Caco-2 (cell line): ENCODE data around the gene OSTN. TPM values are rescaled to one million over a fixed set of nuclear protein-coding genes. Genes with fewer than 3 reads are reported as not detected.

ENCODE experiments used
- BruUV-seq: library from RNA; stranded (reverse); fragments of 400-500 nt; replicated peaks from 2 replicates; lab custom pipeline; 2021; lab: Mats Ljungman, UMichigan
- CTCF ChIA-PET: fragments of 300-600 bp; sonication (Branson Sonifier 250); formaldehyde crosslinking; loops from one replicate; lab custom pipeline; 2022; ENCODE audit warnings: antibody characterized with exemption; lab: Charles Lee
- POLR2A ChIA-PET: fragments of 300-600 bp; sonication (Branson Sonifier 250); formaldehyde crosslinking; loops from one replicate; lab custom pipeline; 2022; ENCODE audit warnings: antibody characterized with exemption; lab: Charles Lee
- DNase-seq, 2 experiments: peaks; one replicate each; pipeline versions ENCODE4 v3.0.0 to v3.0.0-alpha.2; 2020 to 2022
- H3K27me3 ChIP-seq: replicated peaks from 2 replicates; pipeline ENCODE4 v1.6.0; 2011; ENCODE audit warnings: low read length; ENCODE audit not compliant: control insufficient read depth, insufficient read depth
- H3K36me3 ChIP-seq: 2 replicates; pipeline ENCODE4 v1.5.1; 2011; ENCODE audit warnings: low read length; ENCODE audit not compliant: control insufficient read depth, insufficient read depth
- H3K4me1 ChIP-seq: fragments of 250-450 bp; sonication (Bioruptor Pico); 2 replicates; pipeline ENCODE4 v1.5.1; 2020; ENCODE audit warnings: mild to moderate bottlenecking
- H3K4me3 ChIP-seq: 2 replicates; pipeline ENCODE4 v1.5.1; 2011; ENCODE audit warnings: low read depth, mild to moderate bottlenecking, control low read depth, low read length
- H3K9me3 ChIP-seq: fragments of 250-450 bp; sonication (Bioruptor Pico); 2 replicates; pipeline ENCODE4 v1.5.1; 2020; ENCODE audit warnings: mild to moderate bottlenecking, moderate library complexity
- H3K27ac Mint-ChIP-seq: one replicate; pipeline ENCODE4 v1.8.0; 2022; ENCODE audit warnings: mixed read lengths; ENCODE audit not compliant: unreplicated experiment
- H3K27me3 Mint-ChIP-seq: one replicate; pipeline ENCODE4 v1.8.0; 2022; ENCODE audit warnings: mixed read lengths; ENCODE audit not compliant: insufficient read depth, unreplicated experiment
- H3K36me3 Mint-ChIP-seq: one replicate; pipeline ENCODE4 v1.8.0; 2022; ENCODE audit warnings: mild to moderate bottlenecking, mixed read lengths; ENCODE audit not compliant: insufficient read depth, unreplicated experiment
- H3K4me1 Mint-ChIP-seq: one replicate; pipeline ENCODE4 v1.8.0; 2022; ENCODE audit warnings: low read depth, mixed read lengths; ENCODE audit not compliant: unreplicated experiment
- H3K4me3 Mint-ChIP-seq: one replicate; pipeline ENCODE4 v1.8.0; 2022; ENCODE audit warnings: mild to moderate bottlenecking, moderate library complexity, mixed read lengths; ENCODE audit not compliant: unreplicated experiment
- H3K9me3 Mint-ChIP-seq: one replicate; pipeline ENCODE4 v1.8.0; 2022; ENCODE audit warnings: mixed read lengths; ENCODE audit not compliant: unreplicated experiment
- intact Hi-C: fragments of 100-400 bp; cut with micrococcal nuclease; formaldehyde crosslinking; loops from one replicate; pipeline ENCODE4 v1.10.0; 2022; ENCODE audit not compliant: unreplicated experiment
- total RNA-seq: library from RNA; stranded (reverse); gene quantifications from 2 replicates; pipeline ENCODE4 v1.2.3, GENCODE V29; 2022
- TF ChIP-seq, protein P1 (sequence below), 2 experiments: fragments of 200-600 bp in 1 of 2; IDR thresholded peaks; 1 replicate in 1 of 2; 2 replicates in 1 of 2; pipeline versions ENCODE4 v1.5.1 to v1.8.0; 2011 to 2022; ENCODE audit warnings: antibody characterized with exemption in 1 of 2, control low read depth in 1 of 2, inconsistent platforms in 1 of 2, low read depth in 1 of 2, low read length in 1 of 2, mild to moderate bottlenecking in 1 of 2, moderate library complexity in 1 of 2; ENCODE audit not compliant: insufficient read depth in 1 of 2, severe bottlenecking in 1 of 2, unreplicated experiment in 1 of 2

Gene OSTN
- total RNA-seq, 1 experiment from 2014 or later = not detected

- no peaks in the 10 kb centered on the region for H3K9me3 Mint-ChIP-seq
- H3K27me3 Mint-ChIP-seq = no peaks in the 10 kb centered on the region
- ChIA-PET POLR2A (no interaction called here), CTCF (no interaction called here)
- peaks cover 10% of the 10 kb centered on the region; the same call in 1 of the 2 replicates for H3K4me1 ChIP-seq
- H3K27ac Mint-ChIP-seq = no peak overlapping the region
- no peaks in the 10 kb centered on the region for H3K36me3 ChIP-seq
- no peak for DNase-seq
- H3K36me3 Mint-ChIP-seq = no peaks in the 10 kb centered on the region
- intact Hi-C loops = no loop called here
- no peak overlapping the region for H3K4me3 ChIP-seq
- no peaks in the 10 kb centered on the region for H3K27me3 ChIP-seq
- no TSS peak for BruUV-seq
- H3K9me3 ChIP-seq = no peaks in the 10 kb centered on the region
- TF ChIP-seq, protein P1, sequence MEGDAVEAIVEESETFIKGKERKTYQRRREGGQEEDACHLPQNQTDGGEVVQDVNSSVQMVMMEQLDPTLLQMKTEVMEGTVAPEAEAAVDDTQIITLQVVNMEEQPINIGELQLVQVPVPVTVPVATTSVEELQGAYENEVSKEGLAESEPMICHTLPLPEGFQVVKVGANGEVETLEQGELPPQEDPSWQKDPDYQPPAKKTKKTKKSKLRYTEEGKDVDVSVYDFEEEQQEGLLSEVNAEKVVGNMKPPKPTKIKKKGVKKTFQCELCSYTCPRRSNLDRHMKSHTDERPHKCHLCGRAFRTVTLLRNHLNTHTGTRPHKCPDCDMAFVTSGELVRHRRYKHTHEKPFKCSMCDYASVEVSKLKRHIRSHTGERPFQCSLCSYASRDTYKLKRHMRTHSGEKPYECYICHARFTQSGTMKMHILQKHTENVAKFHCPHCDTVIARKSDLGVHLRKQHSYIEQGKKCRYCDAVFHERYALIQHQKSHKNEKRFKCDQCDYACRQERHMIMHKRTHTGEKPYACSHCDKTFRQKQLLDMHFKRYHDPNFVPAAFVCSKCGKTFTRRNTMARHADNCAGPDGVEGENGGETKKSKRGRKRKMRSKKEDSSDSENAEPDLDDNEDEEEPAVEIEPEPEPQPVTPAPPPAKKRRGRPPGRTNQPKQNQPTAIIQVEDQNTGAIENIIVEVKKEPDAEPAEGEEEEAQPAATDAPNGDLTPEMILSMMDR (IDR thresholded peaks at IDR 0.05; ENCODE audit: insufficient read depth in 1 of 2, low read depth in 1 of 2, low read length in 1 of 2, severe bottlenecking in 1 of 2, unreplicated experiment in 1 of 2) = no peak
- no peak overlapping the region for H3K4me3 Mint-ChIP-seq
- H3K4me1 Mint-ChIP-seq = peaks cover 21% of the 10 kb centered on the region
These were observed 38.2 kb downstream of the OSTN start for GRCh38 chr3:191237047-191237882.

DNA sequence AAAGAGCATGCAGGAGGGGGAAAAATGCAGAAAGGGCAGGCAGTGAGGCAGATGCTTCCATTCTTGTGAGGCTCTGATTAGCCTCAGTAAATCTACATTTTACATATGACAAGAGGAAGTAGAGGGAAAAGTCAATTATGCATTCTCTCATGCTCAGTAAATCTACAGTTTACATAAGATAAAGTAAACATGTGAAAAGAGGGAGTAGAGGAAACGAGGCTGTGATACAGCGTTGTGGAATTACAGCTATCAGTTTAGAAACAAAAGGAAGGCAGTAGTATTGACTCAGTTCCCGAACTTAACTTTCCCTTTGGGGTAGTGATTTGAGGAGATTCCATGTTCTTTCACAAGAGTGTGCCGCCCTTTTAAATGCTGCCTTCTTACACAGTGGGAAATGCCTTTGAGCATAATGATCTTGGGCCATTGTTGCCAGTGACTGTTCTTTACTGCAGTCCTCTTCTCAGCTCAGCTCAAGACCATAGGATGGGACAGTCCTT, 39.3 kb downstream of the OSTN start:
- Mint-ChIP-seq H3K4me1 (peaks cover 21% of the 10 kb centered on the region), H3K27me3 (no peaks in the 10 kb centered on the region), H3K4me3 (peak overlapping the region; percentile 15), H3K27ac (no peak overlapping the region), H3K36me3 (no peaks in the 10 kb centered on the region), H3K9me3 (no peaks in the 10 kb centered on the region)
- Histone ChIP-seq H3K36me3 (no peaks in the 10 kb centered on the region), H3K9me3 (no peaks in the 10 kb centered on the region), H3K4me1 (peaks cover 10% of the 10 kb centered on the region; the same call in 1 of the 2 replicates), H3K27me3 (no peaks in the 10 kb centered on the region), H3K4me3 (no peak overlapping the region)
- intact Hi-C loops = no loop called here
- TF ChIP-seq, protein P1 (IDR thresholded peaks at IDR 0.05; ENCODE audit: insufficient read depth in 1 of 2, low read depth in 1 of 2, low read length in 1 of 2, severe bottlenecking in 1 of 2, unreplicated experiment in 1 of 2) = no peak
- peak in 1 of 2 experiments; percentile 6 for DNase-seq
- POLR2A ChIA-PET = no interaction called here
- CTCF ChIA-PET = no interaction called here
- BruUV-seq = no TSS peak

DNA sequence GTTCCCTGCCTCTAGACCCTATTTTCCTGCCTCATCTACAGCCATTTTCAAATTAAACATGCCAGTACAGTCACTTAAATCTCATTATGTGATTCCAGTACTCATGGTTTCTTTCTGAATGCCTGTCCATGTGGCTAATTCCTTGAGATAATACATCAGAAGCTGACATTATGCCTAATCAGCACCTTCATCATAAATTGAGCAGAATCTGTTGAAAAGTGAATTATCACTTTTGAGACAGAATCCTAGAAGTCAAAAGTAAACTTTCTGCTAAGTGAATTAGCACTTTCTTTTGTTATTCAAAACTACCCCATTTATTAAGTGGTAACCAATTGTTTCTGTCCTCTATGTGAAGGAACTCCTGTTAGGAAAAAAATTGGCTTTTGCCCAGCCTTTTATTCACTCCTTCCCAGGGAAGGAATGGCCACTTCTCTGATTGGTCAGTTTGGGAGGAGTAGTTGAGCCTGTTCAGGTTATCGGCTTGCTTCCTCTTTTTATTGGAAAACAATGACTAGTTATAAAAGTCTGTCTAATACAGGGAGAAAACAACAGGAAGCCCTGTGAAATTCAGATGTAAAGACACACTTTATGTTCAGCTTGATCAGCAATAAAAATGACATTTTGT, 40.5 kb downstream of the OSTN start:
- Mint-ChIP-seq H3K27me3 (no peaks in the 10 kb centered on the region), H3K36me3 (no peaks in the 10 kb centered on the region), H3K9me3 (no peaks in the 10 kb centered on the region), H3K4me1 (peaks cover 21% of the 10 kb centered on the region), H3K4me3 (no peak overlapping the region), H3K27ac (no peak overlapping the region)
- ChIA-PET POLR2A (no interaction called here), CTCF (no interaction called here)
- Histone ChIP-seq H3K36me3 (no peaks in the 10 kb centered on the region), H3K4me1 (peaks cover 10% of the 10 kb centered on the region; the same call in 1 of the 2 replicates), H3K27me3 (no peaks in the 10 kb centered on the region), H3K9me3 (no peaks in the 10 kb centered on the region), H3K4me3 (no peak overlapping the region)
- intact Hi-C loops = no loop called here
- DNase-seq = no peak
- no TSS peak for BruUV-seq
- TF ChIP-seq, protein P1 (IDR thresholded peaks at IDR 0.05; ENCODE audit: insufficient read depth in 1 of 2, low read depth in 1 of 2, low read length in 1 of 2, severe bottlenecking in 1 of 2, unreplicated experiment in 1 of 2) = no peak
